HepG2 (cell line): ENCODE results near the gene DLL3. TPM values are rescaled to one million over a fixed set of nuclear protein-coding genes. Genes with fewer than 3 reads are reported as not detected.
A peak's percentile ranks its signal among the peaks of the same experiment; 100 is the strongest.

Experiments used
- ATAC-seq: fragments of 200-7000 bp; cut with Tn5 transposase; 3 replicates; pipeline ENCODE4 v1.9.1; 2020; ENCODE audit warnings: mild to moderate bottlenecking, moderate library complexity
- BruUV-seq: library from RNA; stranded (reverse); fragments of 400-500 nt; replicated peaks from 2 replicates; lab custom pipeline; 2021; lab: Mats Ljungman, UMichigan
- CTCF ChIA-PET: fragments of 300-600 bp; formaldehyde crosslinking; extraction: SDS; loops from one replicate; lab custom pipeline; 2021; ENCODE audit warnings: low total read pairs, inconsistent platforms, low intra/inter-chr PET ratio; lab: Yijun Ruan, JAX
- POLR2A ChIA-PET: fragments of 350-600 bp; sonication (Branson Sonifier 250); formaldehyde crosslinking; loops from one replicate; lab custom pipeline; 2020; ENCODE audit warnings: antibody characterized with exemption, inconsistent platforms; lab: Yijun Ruan, JAX
- DNase-seq: peaks from one replicate; pipeline ENCODE4 v3.0.0-alpha.2; 2015; ENCODE audit warnings: low spot score
- FAIRE-seq: peaks from 3 replicates; lab custom pipeline; 2011; peaks lifted over from hg19 to GRCh38; lab: Jason Lieb, UNC
- H2AFZ ChIP-seq: one replicate; pipeline ENCODE4 v1.6.1; 2011; ENCODE audit warnings: low read length, inconsistent platforms
- H3K27ac ChIP-seq: fragments of 300-600 bp; 3 replicates; pipeline ENCODE4 v1.8.0; 2011; ENCODE audit warnings: mixed run types, mild to moderate bottlenecking, mixed read lengths, low read length, inconsistent platforms; ENCODE audit not compliant: insufficient read depth; ENCODE audit errors: extremely low read length
- H3K27me3 ChIP-seq, 2 experiments: fragments of 200-600 bp in 1 of 2; 2 replicates in 1 of 2; 3 replicates in 1 of 2; pipeline versions ENCODE4 v1.6.0 to v1.8.0; 2011; ENCODE audit warnings: low read length in 2 of 2, mild to moderate bottlenecking in 2 of 2, moderate library complexity in 2 of 2, inconsistent platforms in 1 of 2; ENCODE audit not compliant: insufficient read depth in 2 of 2, control insufficient read depth in 1 of 2
- H3K36me3 ChIP-seq, 2 experiments: fragments of 200-600 bp in 1 of 2; replicated peaks in 1 of 2; 2 replicates in 1 of 2; 3 replicates in 1 of 2; pipeline versions ENCODE4 v1.5.1 to v1.8.0; 2011; ENCODE audit warnings: low read length in 2 of 2, inconsistent platforms in 1 of 2; ENCODE audit not compliant: insufficient read depth in 2 of 2, control insufficient read depth in 1 of 2
- H3K4me1 ChIP-seq: 2 replicates; pipeline ENCODE4 v1.5.1; 2012; ENCODE audit warnings: low read length, inconsistent platforms; ENCODE audit not compliant: insufficient read depth
- H3K4me2 ChIP-seq: 2 replicates; pipeline ENCODE4 v1.6.0; 2011; ENCODE audit warnings: low read depth, low read length, inconsistent platforms
- H3K4me3 ChIP-seq, 3 experiments: fragments of 200-600 bp in 1 of 3; sonication (generic), shearing (Covaris generic) in 1 of 3; replicated peaks in 1 of 3; 2 replicates each; pipeline ENCODE4 v1.5.1; 2011 to 2016; ENCODE audit warnings: low read length in 3 of 3, inconsistent platforms in 2 of 3, low read depth in 2 of 3, mild to moderate bottlenecking in 2 of 3, control low read depth in 1 of 3, mixed read lengths in 1 of 3; ENCODE audit not compliant: insufficient read depth in 1 of 3
- H3K79me2 ChIP-seq: one replicate; pipeline ENCODE4 v1.6.1; 2011; ENCODE audit warnings: low read length, inconsistent platforms; ENCODE audit not compliant: insufficient read depth
- H3K9ac ChIP-seq: 2 replicates; pipeline ENCODE4 v1.6.0; 2011; ENCODE audit warnings: mild to moderate bottlenecking, low read depth, low read length, inconsistent platforms; ENCODE audit not compliant: insufficient read depth
- H3K9me3 ChIP-seq: 2 replicates; pipeline ENCODE4 v1.5.1; 2012; ENCODE audit warnings: mild to moderate bottlenecking, low read length
- H4K20me1 ChIP-seq: 2 replicates; pipeline ENCODE4 v1.6.0; 2011; ENCODE audit warnings: inconsistent platforms, mild to moderate bottlenecking, low read length, moderate library complexity; ENCODE audit not compliant: insufficient read depth
- AGO2 ChIP-seq: fragments of 200-400 bp; formaldehyde crosslinking; optimal IDR thresholded peaks from 2 replicates; pipeline ENCODE3; 2017; ENCODE audit warnings: mild to moderate bottlenecking, low read depth, low read length, moderate library complexity
- CHCHD3 ChIP-seq: sonication (generic); formaldehyde crosslinking; IDR thresholded peaks from 2 replicates; pipeline ENCODE4 v1.8.0; 2022; ENCODE audit warnings: mild to moderate bottlenecking, missing genetic modification reagents, moderate library complexity
- FOXM1 ChIP-seq: sonication (generic); formaldehyde crosslinking; IDR thresholded peaks from 2 replicates; pipeline ENCODE4 v1.5.0; 2020; ENCODE audit warnings: missing genetic modification reagents
- NR1H2 ChIP-seq: sonication (generic); formaldehyde crosslinking; IDR thresholded peaks from 2 replicates; pipeline ENCODE4 v1.8.1; 2022; ENCODE audit warnings: low read depth, missing genetic modification reagents, borderline replicate concordance
- TP53 ChIP-seq: sonication (generic); formaldehyde crosslinking; conservative IDR thresholded peaks from 2 replicates; pipeline ENCODE4 v1.4.0; 2020; ENCODE audit warnings: missing genetic modification reagents
- ZFP82 ChIP-seq: sonication (generic); formaldehyde crosslinking; IDR thresholded peaks from 2 replicates; pipeline ENCODE4 v1.5.1; 2020; ENCODE audit warnings: mild to moderate bottlenecking, missing genetic modification reagents, borderline replicate concordance
- ZNF704 ChIP-seq: sonication (generic); formaldehyde crosslinking; IDR thresholded peaks from 2 replicates; pipeline ENCODE4 v1.8.1; 2023; ENCODE audit warnings: mild to moderate bottlenecking, inconsistent platforms, moderate library complexity, missing genetic modification reagents, borderline replicate concordance
- WGBS: methylation state at CpG from one replicate; pipeline ENCODE4 v1.1.6; 2017; ENCODE audit warnings: low lambda C conversion rate; 5-methylcytosine and 5-hydroxymethylcytosine counted together
- in situ Hi-C: cut with HindIII; loops from 2 replicates; pipeline ENCODE4 v1.10.0; 2017; ENCODE audit warnings: low pct_unique_long_range_greater_than_20kb; ENCODE audit not compliant: extremely low pct_ligation_motif_present
- intact Hi-C: fragments of 100-400 bp; cut with micrococcal nuclease; formaldehyde crosslinking; loops from one replicate; pipeline ENCODE4 v1.10.0; 2022; ENCODE audit not compliant: unreplicated experiment
- polyA plus RNA-seq, 8 experiments: library from polyadenylated mRNA; depleted of rRNA in 3 of 8; stranded (reverse) in 7 of 8; unstranded in 1 of 8; fragments of >200 nt; fragmentation: Illumina TruSeq in 4 of 8; extraction: Trizol in 4 of 8; gene quantifications; 2 replicates each; pipeline versions ENCODE4 v1.2.1 to v1.2.3, GENCODE V29; 2011 to 2016; ENCODE audit warnings: low read depth in 4 of 8, missing spikeins in 1 of 8, mixed read lengths in 1 of 8; ENCODE audit not compliant: insufficient read depth in 1 of 8
- total RNA-seq, 5 experiments: library from RNA; depleted of rRNA; stranded (reverse); fragments of >200 nt; fragmentation: Illumina TruSeq; extraction: Trizol; gene quantifications; 2 replicates each; pipeline ENCODE4 v1.2.3, GENCODE V29; 2016; ENCODE audit warnings: low read depth in 1 of 5
- TF ChIP-seq, protein P1 (sequence below): sonication (generic); formaldehyde crosslinking; IDR thresholded peaks from 2 replicates; pipeline ENCODE4 v1.4.0; 2020; ENCODE audit warnings: mild to moderate bottlenecking, missing genetic modification reagents
- TF ChIP-seq, protein P2 (sequence below): sonication (generic); formaldehyde crosslinking; IDR thresholded peaks from 2 replicates; pipeline ENCODE4 v1.5.0; 2020; ENCODE audit warnings: mild to moderate bottlenecking, missing genetic modification reagents

The DLL3 gene
- total and polyA plus RNA-seq, 2 of the 13 experiments (the other 11 are each of a cell fraction or from before 2014, with no cell fraction given) = 0.35 to 0.55 TPM

DNA sequence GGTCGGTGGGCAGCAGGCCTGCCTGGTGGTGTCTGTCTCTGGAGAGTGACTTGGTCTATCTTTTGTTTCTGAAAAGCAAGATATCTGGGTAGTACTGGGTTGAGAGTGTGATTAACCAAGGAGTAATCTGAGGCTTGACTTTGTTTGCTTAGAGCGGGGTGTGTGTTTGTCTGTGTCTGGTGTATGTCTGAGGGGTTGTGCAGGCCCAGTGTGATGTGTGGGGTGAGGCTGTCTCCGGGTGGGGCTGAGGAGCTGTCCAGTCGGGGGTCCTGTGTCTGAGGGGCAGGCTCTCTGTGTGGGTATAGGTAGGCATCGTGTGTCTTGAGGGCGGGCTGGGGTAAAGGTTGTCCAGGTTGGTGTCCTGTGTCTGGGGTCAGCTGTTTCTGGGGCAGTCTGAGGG, 29.2 kb upstream of the DLL3 start:
- Histone ChIP-seq H3K27ac (no peak overlapping the region), H3K4me1 (no peaks in the 10 kb centered on the region), H3K9ac (no peak overlapping the region), H3K27me3 (no peaks in the 10 kb centered on the region), H3K36me3 (peaks cover 61 to 96% of the 10 kb centered on the region in 2 experiments), H3K4me3 (no peak overlapping the region), H2AFZ (no peak overlapping the region), H3K9me3 (no peaks in the 10 kb centered on the region), H3K79me2 (no peaks in the 10 kb centered on the region), H4K20me1 (no peaks in the 10 kb centered on the region), H3K4me2 (no peak overlapping the region)
- WGBS = 95% methylated on average over 5 of the region's 6 CpGs
- intact Hi-C loops = no loop called here
- ChIA-PET POLR2A (no interaction called here), CTCF (no interaction called here)
- in situ Hi-C loops = no loop called here
- TF ChIP-seq ZNF704 (CRISPR knock-in tag) = no peak
- peak; percentile 31 for TF ChIP-seq AGO2
- no peak for TF ChIP-seq CHCHD3 (CRISPR knock-in tag)
- no peak for ATAC-seq
- no peak for FAIRE-seq
- BruUV-seq = no TSS peak
- no peak for DNase-seq

- Histone ChIP-seq H3K36me3 (peaks cover 57 to 92% of the 10 kb centered on the region in 2 experiments), H3K27me3 (no peaks in the 10 kb centered on the region; a peak in 1 of 5 replicates), H3K27ac (no peak overlapping the region), H3K4me3 (no peak overlapping the region), H4K20me1 (no peaks in the 10 kb centered on the region), H2AFZ (no peak overlapping the region), H3K4me1 (no peaks in the 10 kb centered on the region), H3K9ac (no peak overlapping the region), H3K79me2 (no peaks in the 10 kb centered on the region), H3K4me2 (no peak overlapping the region), H3K9me3 (no peaks in the 10 kb centered on the region)
- DNase-seq (no peak), FAIRE-seq (no peak), ATAC-seq (no peak)
- intact Hi-C loops = no loop called here
- 91% methylated on average over 4 of the region's 7 CpGs for WGBS
- ChIA-PET POLR2A (no interaction called here), CTCF (no interaction called here)
- no TSS peak for BruUV-seq
- in situ Hi-C loops = no loop called here
- TF ChIP-seq, protein P1, sequence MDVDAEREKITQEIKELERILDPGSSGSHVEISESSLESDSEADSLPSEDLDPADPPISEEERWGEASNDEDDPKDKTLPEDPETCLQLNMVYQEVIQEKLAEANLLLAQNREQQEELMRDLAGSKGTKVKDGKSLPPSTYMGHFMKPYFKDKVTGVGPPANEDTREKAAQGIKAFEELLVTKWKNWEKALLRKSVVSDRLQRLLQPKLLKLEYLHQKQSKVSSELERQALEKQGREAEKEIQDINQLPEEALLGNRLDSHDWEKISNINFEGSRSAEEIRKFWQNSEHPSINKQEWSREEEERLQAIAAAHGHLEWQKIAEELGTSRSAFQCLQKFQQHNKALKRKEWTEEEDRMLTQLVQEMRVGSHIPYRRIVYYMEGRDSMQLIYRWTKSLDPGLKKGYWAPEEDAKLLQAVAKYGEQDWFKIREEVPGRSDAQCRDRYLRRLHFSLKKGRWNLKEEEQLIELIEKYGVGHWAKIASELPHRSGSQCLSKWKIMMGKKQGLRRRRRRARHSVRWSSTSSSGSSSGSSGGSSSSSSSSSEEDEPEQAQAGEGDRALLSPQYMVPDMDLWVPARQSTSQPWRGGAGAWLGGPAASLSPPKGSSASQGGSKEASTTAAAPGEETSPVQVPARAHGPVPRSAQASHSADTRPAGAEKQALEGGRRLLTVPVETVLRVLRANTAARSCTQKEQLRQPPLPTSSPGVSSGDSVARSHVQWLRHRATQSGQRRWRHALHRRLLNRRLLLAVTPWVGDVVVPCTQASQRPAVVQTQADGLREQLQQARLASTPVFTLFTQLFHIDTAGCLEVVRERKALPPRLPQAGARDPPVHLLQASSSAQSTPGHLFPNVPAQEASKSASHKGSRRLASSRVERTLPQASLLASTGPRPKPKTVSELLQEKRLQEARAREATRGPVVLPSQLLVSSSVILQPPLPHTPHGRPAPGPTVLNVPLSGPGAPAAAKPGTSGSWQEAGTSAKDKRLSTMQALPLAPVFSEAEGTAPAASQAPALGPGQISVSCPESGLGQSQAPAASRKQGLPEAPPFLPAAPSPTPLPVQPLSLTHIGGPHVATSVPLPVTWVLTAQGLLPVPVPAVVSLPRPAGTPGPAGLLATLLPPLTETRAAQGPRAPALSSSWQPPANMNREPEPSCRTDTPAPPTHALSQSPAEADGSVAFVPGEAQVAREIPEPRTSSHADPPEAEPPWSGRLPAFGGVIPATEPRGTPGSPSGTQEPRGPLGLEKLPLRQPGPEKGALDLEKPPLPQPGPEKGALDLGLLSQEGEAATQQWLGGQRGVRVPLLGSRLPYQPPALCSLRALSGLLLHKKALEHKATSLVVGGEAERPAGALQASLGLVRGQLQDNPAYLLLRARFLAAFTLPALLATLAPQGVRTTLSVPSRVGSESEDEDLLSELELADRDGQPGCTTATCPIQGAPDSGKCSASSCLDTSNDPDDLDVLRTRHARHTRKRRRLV (CRISPR knock-in tag) = no peak
- TF ChIP-seq ZFP82 (CRISPR knock-in tag) = no peak
- TF ChIP-seq TP53 = no peak
- TF ChIP-seq FOXM1 (CRISPR knock-in tag) = no peak
- no peak for TF ChIP-seq NR1H2
- TF ChIP-seq, protein P2, sequence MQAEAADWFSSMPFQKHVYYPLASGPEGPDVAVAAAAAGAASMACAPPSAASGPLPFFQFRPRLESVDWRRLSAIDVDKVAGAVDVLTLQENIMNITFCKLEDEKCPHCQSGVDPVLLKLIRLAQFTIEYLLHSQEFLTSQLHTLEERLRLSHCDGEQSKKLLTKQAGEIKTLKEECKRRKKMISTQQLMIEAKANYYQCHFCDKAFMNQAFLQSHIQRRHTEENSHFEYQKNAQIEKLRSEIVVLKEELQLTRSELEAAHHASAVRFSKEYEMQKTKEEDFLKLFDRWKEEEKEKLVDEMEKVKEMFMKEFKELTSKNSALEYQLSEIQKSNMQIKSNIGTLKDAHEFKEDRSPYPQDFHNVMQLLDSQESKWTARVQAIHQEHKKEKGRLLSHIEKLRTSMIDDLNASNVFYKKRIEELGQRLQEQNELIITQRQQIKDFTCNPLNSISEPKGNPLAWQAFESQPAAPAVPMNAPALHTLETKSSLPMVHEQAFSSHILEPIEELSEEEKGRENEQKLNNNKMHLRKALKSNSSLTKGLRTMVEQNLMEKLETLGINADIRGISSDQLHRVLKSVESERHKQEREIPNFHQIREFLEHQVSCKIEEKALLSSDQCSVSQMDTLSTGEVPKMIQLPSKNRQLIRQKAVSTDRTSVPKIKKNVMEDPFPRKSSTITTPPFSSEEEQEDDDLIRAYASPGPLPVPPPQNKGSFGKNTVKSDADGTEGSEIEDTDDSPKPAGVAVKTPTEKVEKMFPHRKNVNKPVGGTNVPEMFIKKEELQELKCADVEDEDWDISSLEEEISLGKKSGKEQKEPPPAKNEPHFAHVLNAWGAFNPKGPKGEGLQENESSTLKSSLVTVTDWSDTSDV = no peak
Observed at GRCh38 chr19:39470724-39471339, 27.9 kb upstream of the DLL3 start.
